GM12873 (cell line): ENCODE data around the gene NALCN.

Experiments used
- TF ChIP-seq, protein P1 (sequence below): IDR thresholded peaks from 2 replicates; pipeline ENCODE4 v1.5.1; 2012; ENCODE audit warnings: low read depth, mild to moderate bottlenecking, moderate library complexity, low read length, control low read depth; ENCODE audit not compliant: insufficient read depth; ENCODE audit errors: missing control alignments

The NALCN gene

DNA sequence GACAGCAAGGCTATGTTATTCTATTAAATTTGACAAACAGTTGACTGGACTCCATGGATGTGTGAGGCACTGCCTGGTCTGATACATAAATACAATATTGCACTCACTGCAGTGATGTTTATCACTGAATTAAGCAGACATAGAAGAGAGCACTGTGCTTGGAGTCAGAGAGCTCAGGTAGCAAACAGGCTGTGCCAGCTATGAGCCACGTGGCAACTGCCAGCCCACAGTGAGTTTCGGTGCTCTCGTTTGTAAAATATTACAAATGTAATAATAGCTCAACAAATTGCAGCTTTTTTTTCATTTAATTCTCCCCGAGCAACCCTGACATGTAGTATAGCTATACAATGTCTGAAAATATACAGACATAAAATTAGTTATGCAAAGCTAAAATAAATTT is 237.3 kb downstream of the NALCN start:
- TF ChIP-seq, protein P1, sequence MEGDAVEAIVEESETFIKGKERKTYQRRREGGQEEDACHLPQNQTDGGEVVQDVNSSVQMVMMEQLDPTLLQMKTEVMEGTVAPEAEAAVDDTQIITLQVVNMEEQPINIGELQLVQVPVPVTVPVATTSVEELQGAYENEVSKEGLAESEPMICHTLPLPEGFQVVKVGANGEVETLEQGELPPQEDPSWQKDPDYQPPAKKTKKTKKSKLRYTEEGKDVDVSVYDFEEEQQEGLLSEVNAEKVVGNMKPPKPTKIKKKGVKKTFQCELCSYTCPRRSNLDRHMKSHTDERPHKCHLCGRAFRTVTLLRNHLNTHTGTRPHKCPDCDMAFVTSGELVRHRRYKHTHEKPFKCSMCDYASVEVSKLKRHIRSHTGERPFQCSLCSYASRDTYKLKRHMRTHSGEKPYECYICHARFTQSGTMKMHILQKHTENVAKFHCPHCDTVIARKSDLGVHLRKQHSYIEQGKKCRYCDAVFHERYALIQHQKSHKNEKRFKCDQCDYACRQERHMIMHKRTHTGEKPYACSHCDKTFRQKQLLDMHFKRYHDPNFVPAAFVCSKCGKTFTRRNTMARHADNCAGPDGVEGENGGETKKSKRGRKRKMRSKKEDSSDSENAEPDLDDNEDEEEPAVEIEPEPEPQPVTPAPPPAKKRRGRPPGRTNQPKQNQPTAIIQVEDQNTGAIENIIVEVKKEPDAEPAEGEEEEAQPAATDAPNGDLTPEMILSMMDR = no peak

DNA sequence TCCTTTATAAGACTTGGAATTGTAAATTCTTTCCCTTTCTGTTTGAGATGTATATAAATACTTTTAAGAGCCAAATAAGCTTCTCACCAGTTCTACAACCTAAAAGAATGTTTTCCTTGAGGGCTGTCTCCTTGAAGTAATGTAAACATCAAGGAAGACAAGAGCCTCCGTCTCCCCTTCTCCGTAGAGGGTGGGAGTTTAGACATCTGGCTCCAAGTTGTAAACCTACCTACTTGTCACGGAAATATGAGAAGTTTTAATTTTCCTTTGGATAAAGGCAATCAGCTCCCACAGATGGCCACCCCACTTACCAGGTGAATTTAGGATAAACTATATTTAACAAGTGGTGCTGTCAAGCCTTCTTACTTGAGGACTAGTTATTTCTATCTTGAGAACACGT is 237.9 kb downstream of the NALCN start:
- TF ChIP-seq, protein P1 = no peak

DNA sequence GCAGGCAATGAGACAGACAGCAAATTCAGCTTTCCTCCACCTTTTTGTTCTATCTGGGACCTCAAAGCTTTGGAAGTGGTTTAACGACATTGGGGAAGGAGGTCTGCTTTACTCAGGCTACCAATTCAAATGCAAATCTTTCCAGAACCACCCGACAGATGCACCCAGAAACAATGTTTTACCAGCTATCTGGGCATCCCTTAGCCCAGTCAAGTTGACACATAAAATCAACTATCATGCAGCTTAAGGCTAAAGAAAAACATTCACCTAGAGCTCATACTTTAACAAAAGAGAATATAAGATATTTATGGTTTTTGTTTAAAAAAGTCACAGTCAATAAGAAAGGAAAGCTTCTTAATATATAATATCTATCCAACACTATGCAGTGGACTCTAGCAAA is 246.0 kb downstream of the NALCN start:
- TF ChIP-seq, protein P1 = no peak

DNA sequence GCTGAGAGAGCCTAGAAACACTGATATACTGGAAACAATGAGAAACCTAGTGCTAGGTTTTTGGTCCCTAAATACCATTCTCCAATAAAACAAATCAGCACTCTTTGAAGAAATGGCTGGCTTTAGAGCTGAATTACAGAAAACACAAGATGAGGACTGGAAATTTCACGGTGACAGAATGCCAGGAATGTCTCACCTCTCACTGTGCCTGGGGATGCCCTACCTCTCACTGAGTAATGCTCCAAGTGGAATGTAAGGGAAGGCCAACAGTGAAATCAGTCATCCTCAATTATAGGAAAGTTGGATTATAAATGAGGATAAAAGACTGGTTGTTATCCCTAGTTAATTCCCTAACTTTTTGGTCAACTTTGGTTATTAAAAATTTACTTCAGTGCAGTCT is 259.0 kb downstream of the NALCN start:
- TF ChIP-seq, protein P1 = no peak

DNA sequence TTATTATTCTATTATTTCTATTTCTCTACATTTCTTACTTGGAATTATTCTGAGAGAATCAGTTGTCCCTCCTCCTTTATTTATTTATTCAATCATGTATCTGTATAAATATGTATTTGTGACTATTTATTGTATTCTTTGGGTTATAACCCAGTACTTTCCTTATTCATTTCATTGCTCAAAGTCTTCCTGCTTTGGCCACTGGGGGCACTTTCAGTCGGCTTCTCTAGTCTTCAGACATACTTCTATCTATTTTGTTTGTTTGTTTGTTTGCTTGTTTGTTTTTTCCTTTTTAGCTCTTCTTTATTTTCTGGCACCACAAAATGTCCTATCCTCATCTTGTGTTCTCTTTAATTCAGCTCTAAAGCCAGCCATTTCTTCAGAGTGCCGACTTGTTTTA is 260.4 kb downstream of the NALCN start:
- TF ChIP-seq, protein P1 = peak; percentile 55

DNA sequence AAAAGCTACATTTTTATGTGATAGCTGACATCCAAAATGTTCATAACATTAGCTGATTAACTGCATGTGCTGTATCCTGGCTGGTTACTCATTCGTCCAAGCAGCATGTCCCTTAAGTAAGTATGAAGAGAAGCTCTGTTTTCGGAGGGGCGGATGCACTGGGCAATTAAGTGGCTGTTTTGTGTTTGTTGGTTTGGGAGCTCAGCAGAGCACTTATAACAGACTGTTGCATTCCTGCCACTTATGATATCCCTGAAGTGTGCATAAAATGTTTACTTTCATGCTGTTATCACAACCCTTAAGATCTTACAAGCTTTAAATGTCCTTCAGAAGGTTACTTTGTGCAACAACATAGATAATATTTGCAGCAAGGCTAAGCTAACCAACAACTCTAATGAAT is 264.1 kb downstream of the NALCN start:
- TF ChIP-seq, protein P1 = no peak

DNA sequence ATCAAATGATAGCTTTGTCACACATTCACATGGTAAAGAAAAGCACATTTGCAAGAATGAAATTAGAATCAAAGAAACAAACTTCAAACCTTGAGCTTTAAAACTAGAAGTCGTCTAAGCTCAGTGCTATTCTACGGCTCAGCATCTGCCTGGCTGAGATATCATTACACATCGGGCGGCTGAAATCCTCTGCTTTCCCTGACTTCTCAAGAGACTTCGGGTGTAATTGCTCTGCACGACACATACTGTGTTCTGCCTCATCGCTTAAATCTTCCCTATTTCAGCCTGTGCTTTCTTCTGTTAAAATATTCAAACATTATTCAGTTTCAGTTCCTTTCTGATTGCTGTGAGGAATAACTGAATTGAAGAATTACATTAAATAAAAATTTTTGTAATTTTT is 265.3 kb downstream of the NALCN start:
- TF ChIP-seq, protein P1 = no peak

DNA sequence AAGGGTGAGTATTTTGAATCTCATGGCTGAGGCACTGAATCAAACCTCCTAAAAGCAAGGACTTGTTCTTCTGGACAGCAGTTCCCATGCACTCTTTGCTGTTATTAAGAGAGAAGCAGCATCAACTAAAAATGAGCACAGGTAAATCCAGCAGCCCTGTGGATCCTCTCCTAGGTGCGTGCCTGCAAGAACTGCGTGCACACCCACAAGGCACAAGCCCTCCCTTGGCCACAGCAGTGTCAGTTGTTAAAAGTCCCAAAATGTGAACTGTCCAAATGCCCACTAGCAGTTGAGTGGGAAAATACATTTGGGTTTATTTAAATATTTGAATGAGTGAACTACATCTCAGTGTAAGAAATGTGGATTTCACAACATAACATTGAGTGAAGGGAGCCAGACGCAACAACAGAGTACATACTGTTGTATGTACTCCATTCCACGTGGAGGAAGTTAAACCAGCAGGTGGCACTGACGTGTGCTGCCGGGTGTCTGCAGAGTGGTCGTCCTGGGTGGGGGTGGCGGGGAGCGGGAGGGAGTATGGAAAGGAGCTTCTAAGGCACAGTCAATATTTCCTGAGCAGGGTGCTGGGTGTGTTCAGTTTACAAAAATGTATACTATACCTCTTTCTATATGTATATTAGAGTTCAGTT is 266.4 kb downstream of the NALCN start:
- TF ChIP-seq, protein P1 = peak; percentile 11
